ENCODE results near the gene MX2.

The MX2 gene

DNA sequence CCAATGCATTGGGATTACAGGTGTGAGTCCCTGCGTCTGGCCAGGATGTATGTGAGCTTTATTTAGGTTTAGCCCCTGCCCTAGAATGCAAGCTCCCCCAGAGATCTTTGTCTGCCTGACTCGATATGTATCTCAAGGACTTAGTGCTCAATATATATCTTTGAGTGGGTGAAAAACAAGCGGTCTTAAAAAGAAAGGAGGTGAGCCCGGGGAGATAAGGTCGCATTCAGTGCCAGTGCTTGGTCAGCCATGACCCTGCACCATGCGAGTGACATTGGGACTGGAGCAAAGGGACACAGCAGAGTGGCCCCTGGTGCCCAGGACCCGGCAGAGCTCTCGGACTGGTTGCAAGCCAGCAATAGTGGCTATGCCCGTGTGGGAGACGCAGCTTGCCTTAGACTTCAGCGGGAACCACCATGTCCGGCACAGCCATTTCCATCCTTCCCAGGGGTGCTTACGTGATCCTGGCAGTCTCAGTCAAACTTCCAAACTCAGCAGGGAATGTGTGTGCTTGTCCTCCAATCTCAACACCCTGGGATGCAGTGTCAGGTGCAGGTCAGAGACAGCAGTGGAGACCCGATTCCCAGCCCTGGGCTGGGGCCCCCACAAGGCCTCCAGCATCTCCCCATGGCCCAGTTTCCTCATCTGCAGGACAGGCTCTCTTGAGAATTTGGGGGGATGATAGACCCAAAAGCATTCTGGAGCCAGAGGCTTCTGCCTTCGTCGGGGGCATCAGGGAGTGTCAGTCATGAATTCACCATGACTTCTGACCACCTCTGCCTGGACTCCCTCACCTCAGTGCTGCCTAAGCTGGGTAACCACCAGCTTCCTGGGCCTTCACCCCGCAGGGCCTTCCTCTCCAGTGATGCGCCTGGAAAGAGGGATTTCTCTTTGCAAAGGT is 1.8 kb downstream of the MX2 start:
- DNase-seq (ENCODE audit: insufficient read length, low spot score) (no peak), FAIRE-seq (no peak)

GRCh38 chr21:41364308-41364707 is 2.5 kb downstream of the MX2 start:
- FAIRE-seq = no peak

DNA sequence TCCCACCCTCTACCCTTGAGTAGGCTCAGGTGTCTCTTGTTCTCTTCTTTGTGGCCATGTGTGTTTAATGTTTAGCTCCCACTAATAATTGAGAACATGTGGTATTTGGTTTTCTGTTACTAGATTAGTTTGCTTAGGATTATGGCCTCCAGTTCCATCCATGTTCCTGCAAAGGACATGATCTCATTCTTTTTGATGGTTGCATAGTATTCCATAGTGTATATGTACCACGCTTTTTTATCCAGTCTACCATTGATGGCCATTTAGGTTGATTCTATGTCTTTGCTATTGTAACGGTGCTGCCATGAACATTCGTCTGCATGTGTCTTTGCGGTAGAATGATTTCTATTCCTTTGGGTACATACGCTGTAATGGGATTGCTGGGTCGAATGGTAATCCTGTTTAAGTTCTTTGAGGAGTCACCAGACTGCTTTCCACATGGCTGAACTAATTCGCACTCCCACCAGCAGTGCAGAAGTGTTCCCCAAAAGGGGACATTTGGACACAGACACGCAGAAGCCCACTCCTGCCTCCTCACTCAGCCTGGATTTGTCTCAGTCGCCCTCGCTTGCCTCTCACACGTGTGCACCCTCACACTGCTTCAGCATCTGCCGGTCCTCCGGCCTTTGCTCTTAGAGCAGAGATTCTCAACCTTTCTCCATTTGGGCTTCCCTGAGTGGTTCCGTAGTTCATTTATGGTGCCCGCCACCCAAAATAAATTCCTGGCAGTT is 3.7 kb downstream of the MX2 start:
- FAIRE-seq (peak; percentile 40), DNase-seq (ENCODE audit: insufficient read length, low spot score) (no peak)

More at GRCh38 chr21:41364308-41364707, 2.5 kb downstream of the MX2 start:
- no peak for DNase-seq (ENCODE audit: insufficient read length, low spot score)

DNA sequence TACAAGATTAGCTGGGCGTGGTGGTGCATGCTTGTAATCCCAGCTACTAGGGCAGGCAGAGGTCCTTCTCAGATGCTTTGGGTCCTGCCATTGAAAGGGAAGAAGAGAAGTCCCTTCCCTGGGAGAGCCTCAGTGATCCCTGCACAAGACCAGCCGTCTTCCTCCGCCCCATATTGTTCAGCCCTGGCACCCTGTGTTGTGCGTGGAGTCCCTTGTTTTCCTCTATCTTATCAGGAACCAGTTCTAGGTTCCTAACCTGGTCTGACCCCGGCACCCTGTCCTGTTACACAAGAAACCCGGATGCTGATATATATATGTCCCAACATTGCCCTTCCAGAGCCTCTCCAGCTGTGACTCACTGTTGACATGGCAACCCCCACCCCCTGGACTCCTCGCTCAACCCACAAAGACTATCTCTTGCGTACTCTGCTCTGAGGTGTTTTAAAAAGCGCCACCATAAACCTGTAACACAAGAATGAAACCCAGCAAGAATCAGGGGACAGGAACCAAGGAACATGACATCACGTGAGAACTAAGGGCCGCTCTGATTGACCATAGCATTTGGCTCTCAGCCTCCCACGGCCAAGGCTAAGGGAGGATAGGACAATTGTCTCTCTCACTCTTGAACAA is 4.8 kb downstream of the MX2 start:
- DNase-seq (ENCODE audit: insufficient read length, low spot score) (no peak), FAIRE-seq (peak; percentile 96)

GRCh38 chr21:41367301-41367944 is 5.6 kb downstream of the MX2 start:
- peak; percentile 76 for FAIRE-seq

GRCh38 chr21:41367945-41368734 is 6.3 kb downstream of the MX2 start:
- FAIRE-seq (peak; percentile 100), DNase-seq (ENCODE audit: insufficient read length, low spot score) (peak; percentile 75)

More at GRCh38 chr21:41367301-41367944, 5.6 kb downstream of the MX2 start:
- no peak for DNase-seq (ENCODE audit: insufficient read length, low spot score)

DNA sequence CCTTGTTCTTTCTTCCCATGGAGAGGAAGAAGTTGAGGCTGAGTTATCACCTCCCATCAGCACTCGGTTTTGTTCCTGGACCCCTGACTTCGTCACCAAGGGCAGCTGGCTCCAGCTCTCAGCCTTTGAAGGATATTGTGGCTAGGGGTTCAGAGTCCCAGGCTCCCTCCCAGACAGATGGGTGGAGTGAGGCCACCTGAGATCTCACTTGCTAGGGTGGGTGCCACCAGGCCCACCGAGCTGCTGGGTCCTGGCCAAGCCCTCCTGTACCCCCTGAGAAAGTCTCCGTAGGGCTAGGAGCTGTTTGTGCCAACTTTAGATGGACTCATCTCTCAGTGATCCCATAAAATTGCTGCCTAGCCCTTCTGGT is 6.9 kb downstream of the MX2 start:
- DNase-seq (ENCODE audit: insufficient read length, low spot score) (no peak), FAIRE-seq (no peak)

GRCh38 chr21:41369105-41369919 is 7.5 kb downstream of the MX2 start:
- FAIRE-seq = no peak
- DNase-seq (ENCODE audit: insufficient read length, low spot score) = peak; percentile 46

DNA sequence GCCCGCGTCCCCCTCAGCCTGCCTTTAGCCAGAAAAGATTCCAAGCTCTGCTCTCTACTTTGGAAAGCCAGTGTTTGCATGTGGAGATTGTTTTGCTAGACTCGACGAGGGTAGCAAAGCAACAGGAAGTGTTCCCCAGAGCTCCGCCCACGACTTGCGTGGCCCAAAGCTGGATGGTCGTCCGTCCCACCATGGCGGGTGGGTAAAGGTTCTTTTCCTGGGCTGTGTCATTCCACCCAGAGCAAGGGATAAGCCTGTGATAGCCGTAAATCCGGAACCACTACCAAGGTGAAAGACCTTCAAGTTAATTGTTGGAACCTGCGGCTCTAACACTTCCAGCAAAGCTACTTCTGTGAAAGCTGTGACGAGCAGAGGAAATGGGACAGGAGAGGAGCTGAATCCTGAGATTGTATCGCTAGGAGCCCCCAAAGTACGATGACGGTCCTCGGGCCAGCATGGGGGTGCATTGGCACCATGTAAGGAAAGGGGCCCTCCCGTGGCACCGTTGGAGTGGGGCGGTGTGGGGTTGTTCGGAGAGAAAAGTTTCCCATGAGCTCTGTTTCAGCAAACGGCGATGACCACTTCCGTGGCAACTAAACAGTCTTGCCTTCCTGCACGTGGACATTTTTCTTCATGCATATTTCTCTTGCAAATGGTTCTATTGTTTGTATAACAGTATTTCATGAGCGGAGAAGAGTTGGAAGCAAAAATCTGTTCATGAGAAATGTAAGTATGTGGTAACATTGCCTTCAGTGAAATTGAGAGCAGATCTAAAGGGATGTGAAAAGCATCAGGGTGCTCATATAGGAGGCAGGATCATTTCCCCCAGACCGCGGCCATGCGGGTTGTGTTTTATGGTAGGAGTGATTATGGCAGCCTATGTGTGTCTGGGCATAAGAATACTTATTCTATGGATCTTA is 8.4 kb downstream of the MX2 start:
- DNase-seq (ENCODE audit: insufficient read length, low spot score) (peak; percentile 38), FAIRE-seq (peak; percentile 94)

- DNase-seq (ENCODE audit: insufficient read length, low spot score) (no peak), FAIRE-seq (no peak)
Observed at GRCh38 chr21:41370840-41371684, 9.2 kb downstream of the MX2 start.

- FAIRE-seq (no peak), DNase-seq (ENCODE audit: insufficient read length, low spot score) (no peak)
Observed at GRCh38 chr21:41371685-41372030, 9.8 kb downstream of the MX2 start.

GRCh38 chr21:41373253-41373652 is 11.4 kb downstream of the MX2 start:
- DNase-seq (ENCODE audit: insufficient read length, low spot score) = no peak
- FAIRE-seq = no peak

DNA sequence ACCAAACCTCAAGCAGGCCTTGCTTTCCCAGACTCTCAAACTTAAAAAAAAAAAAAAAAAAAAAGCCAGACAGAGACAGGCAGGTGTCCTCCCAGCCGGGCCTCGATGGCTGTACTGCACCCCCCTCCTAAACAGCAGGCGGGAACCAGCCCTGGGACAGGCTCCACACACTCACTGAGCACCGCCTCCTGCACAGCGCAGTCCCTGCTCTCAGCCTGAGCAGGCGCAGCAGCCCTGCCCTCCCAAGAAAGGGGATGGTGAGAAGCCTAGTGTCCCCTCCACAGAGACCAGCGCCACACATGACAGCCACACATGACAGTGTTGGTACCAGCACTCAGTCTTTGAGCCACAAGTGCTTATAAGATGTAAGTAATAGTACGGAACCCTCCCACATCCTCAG is 11.9 kb downstream of the MX2 start:
- DNase-seq (ENCODE audit: insufficient read length, low spot score) = no peak
- FAIRE-seq = no peak

GRCh38 chr21:41374177-41374712 is 12.4 kb downstream of the MX2 start:
- FAIRE-seq (no peak), DNase-seq (ENCODE audit: insufficient read length, low spot score) (no peak)

DNA sequence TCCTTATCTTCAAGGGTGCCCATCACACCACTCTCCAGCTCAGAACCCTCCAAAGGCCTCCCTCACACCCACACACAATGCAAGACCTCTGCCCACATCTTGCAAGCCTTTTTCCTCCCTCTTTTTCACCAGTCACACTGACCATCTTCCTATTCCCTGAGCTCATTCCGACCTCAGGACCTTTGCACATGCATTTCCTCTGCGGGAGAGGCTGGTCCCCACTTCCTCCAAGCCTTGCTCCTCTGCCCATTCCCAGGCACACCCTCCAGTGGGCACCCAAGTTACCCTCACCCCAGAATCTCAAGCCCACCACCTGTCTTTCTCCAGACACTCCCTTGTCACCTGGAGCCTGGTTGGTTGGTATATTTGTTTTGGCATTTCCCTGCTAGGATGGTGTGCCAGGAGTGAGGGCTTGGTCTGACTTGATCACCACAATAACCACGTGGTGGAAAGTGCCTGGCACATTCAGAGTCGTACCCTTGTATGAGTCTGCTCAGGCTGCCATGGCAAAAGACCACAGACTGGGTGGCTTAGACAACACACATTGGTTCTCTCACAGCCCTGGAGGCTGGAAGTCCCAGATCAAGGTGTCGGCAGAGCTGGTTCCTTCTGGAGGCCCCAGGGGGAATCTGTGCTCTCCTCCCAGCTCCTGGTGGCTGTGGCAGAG is 13.2 kb downstream of the MX2 start:
- DNase-seq (ENCODE audit: insufficient read length, low spot score) (no peak), FAIRE-seq (no peak)

- no peak for DNase-seq (ENCODE audit: insufficient read length, low spot score)
- FAIRE-seq = no peak
Observed at GRCh38 chr21:41375875-41376274, 14.0 kb downstream of the MX2 start.

DNA sequence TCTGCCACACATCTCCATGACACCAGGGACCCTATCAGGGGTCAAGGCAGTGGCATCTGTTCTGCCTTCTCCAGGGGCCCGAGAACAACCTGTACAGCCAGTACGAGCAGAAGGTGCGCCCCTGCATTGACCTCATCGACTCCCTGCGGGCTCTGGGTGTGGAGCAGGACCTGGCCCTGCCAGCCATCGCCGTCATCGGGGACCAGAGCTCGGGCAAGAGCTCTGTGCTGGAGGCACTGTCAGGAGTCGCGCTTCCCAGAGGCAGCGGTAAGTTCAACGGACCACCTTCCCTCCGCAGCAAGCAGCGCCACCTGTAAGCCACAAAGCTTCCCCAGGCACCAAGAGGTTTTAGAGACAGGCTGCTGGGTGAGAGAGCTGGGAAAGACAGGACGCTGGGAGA is 15.9 kb downstream of the MX2 start:
- FAIRE-seq = no peak

More for the DNA sequence above, 15.9 kb downstream of the MX2 start:
- no peak for DNase-seq (ENCODE audit: insufficient read length, low spot score)

Measured in GM19239 (cell line).